ENCODE data around the gene MSRB1. TPM values are rescaled to one million over a fixed set of nuclear protein-coding genes. Genes with fewer than 3 reads are reported as not detected.

MSRB1 gene
- total and polyA plus RNA-seq, 9 of the 15 experiments (the other 6 are each of a cell fraction or from before 2014, with no cell fraction given) = 5.4 to 33.7 (median 25.7) TPM

- TF ChIP-seq ZNF778 (CRISPR knock-in tag; IDR thresholded peaks at IDR 0.05) = no peak
- TF ChIP-seq ZNF717 (CRISPR knock-in tag; IDR thresholded peaks at IDR 0.05) = no peak
- TF ChIP-seq HDAC8 (tag; IDR thresholded peaks at IDR 0.05) = no peak
- TF ChIP-seq ESRRB (CRISPR knock-in tag; IDR thresholded peaks at IDR 0.05; ENCODE audit: borderline replicate concordance) = no peak
- TF ChIP-seq CXXC5 (CRISPR knock-in tag; IDR thresholded peaks at IDR 0.05) = no peak
- peak; percentile 0 for TF ChIP-seq CTCFL (IDR thresholded peaks at IDR 0.05; ENCODE audit: borderline replicate concordance, insufficient read depth, low read depth, low read length, poor library complexity, severe bottlenecking)
- peak; percentile 62 for TF ChIP-seq CHD2 (IDR thresholded peaks at IDR 0.05; ENCODE audit: low read depth, low read length)
- TF ChIP-seq MAFK (IDR thresholded peaks at IDR 0.05; ENCODE audit: low read length) = no peak
- TF ChIP-seq BHLHE40 (IDR thresholded peaks at IDR 0.05; ENCODE audit: low read length) = no peak
- no peak for TF ChIP-seq CAMTA2 (CRISPR knock-in tag; conservative IDR thresholded peaks at IDR 0.05)
- no peak for TF ChIP-seq POLR3A (IDR thresholded peaks at IDR 0.05; ENCODE audit: borderline replicate concordance, extremely low read depth, insufficient read depth, insufficient read length)
- no peak for TF ChIP-seq RBM25 (IDR thresholded peaks at IDR 0.05; ENCODE audit: low read depth, low read length, severe bottlenecking)
Observed at GRCh38 chr16:1963806-1964505, 21.0 kb upstream of the MSRB1 start (continued).
